SK-N-SH treated with all-trans-retinoic acid at 6 μM for 48 hours (cell line): ENCODE results near the gene SLC25A31.

Source experiments
- ARNTL ChIP-seq: fragments of 450-650 bp; formaldehyde crosslinking; IDR thresholded peaks from 2 replicates; pipeline ENCODE4 v1.5.0; 2020; ENCODE audit warnings: low read depth, mild to moderate bottlenecking, moderate library complexity, borderline replicate concordance
- CSDC2 ChIP-seq: fragments of 250-450 bp; sonication (Bioruptor Pico); IDR thresholded peaks from 2 replicates; pipeline ENCODE4 v1.5.0; 2020; ENCODE audit warnings: mild to moderate bottlenecking, moderate library complexity
- GLIS3 ChIP-seq: fragments of 250-450 bp; sonication (Bioruptor Pico); IDR thresholded peaks from 2 replicates; pipeline ENCODE4 v1.5.0; 2020; ENCODE audit warnings: mild to moderate bottlenecking, moderate library complexity
- ISL1 ChIP-seq: fragments of 250-450 bp; sonication (Bioruptor Pico); IDR thresholded peaks from 2 replicates; pipeline ENCODE4 v2.1.2; 2022; ENCODE audit warnings: mild to moderate bottlenecking, moderate library complexity
- PPARA ChIP-seq: fragments of 250-450 bp; sonication (Bioruptor Pico); IDR thresholded peaks from 2 replicates; pipeline ENCODE4 v1.5.0; 2020; ENCODE audit warnings: mild to moderate bottlenecking, borderline replicate concordance
- TOX ChIP-seq: fragments of 250-450 bp; sonication (Bioruptor Pico); IDR thresholded peaks from 2 replicates; pipeline ENCODE4 v1.8.0; 2021; ENCODE audit warnings: mild to moderate bottlenecking, moderate library complexity, borderline replicate concordance
- ZC3H10 ChIP-seq: fragments of 250-450 bp; sonication (Bioruptor Pico); IDR thresholded peaks from 2 replicates; pipeline ENCODE4 v1.5.1; 2021; ENCODE audit warnings: mild to moderate bottlenecking, moderate library complexity
- ZFP3 ChIP-seq: fragments of 250-450 bp; sonication (Bioruptor Pico); IDR thresholded peaks from 2 replicates; pipeline ENCODE4 v1.5.0; 2020; ENCODE audit warnings: mild to moderate bottlenecking, moderate library complexity
- ZFP30 ChIP-seq: fragments of 450-650 bp; formaldehyde crosslinking; IDR thresholded peaks from 2 replicates; pipeline ENCODE4 v1.5.0; 2022; ENCODE audit warnings: mild to moderate bottlenecking, moderate library complexity
- ZNF8 ChIP-seq: fragments of 450-650 bp; formaldehyde crosslinking; IDR thresholded peaks from 2 replicates; pipeline ENCODE4 v1.5.0; 2020; ENCODE audit warnings: mild to moderate bottlenecking, moderate library complexity
- TF ChIP-seq, protein P1 (sequence below): fragments of 250-450 bp; sonication (Bioruptor Pico); IDR thresholded peaks from 2 replicates; pipeline ENCODE4 v1.8.0; 2020; ENCODE audit warnings: mild to moderate bottlenecking, moderate library complexity, borderline replicate concordance
- TF ChIP-seq, protein P2 (sequence below): fragments of 250-450 bp; sonication (Bioruptor Pico); IDR thresholded peaks from 2 replicates; pipeline ENCODE4 v1.8.0; 2021; ENCODE audit warnings: low read depth, mild to moderate bottlenecking, moderate library complexity, borderline replicate concordance
- TF ChIP-seq, protein P3 (sequence below): fragments of 250-450 bp; sonication (Bioruptor Pico); IDR thresholded peaks from 2 replicates; pipeline ENCODE4 v1.5.1; 2020; ENCODE audit warnings: low read depth, mild to moderate bottlenecking, moderate library complexity
- TF ChIP-seq, protein P4 (sequence below): fragments of 250-450 bp; sonication (Bioruptor Pico); IDR thresholded peaks from 2 replicates; pipeline ENCODE4 v1.5.0; 2020; ENCODE audit warnings: mild to moderate bottlenecking, moderate library complexity

DNA sequence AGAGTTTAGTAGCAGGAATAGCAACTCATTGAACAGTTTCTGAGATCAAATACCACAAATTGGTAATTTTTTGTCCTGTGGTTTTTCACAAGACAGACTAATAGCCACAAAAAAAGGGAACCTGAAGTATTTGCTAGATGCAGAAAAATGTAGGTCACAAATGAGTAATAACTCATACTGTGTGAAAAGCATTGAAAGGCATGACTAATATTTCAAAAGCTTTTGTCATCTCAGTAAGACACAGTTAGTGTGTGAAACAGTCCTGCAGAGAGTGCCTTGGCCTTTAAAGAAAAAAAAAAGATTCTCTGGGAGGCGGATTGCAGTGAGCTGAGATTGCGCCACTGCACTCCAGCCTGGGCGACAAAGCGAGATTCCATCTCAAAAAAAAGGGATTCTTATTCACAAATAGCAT is 31.4 kb upstream of the SLC25A31 start:
- no peak for TF ChIP-seq GLIS3 (CRISPR knock-in tag)
- TF ChIP-seq ZC3H10: no peak
- TF ChIP-seq PPARA (CRISPR knock-in tag): no peak
- TF ChIP-seq ZFP3 (CRISPR knock-in tag): no peak
- TF ChIP-seq, protein P1, sequence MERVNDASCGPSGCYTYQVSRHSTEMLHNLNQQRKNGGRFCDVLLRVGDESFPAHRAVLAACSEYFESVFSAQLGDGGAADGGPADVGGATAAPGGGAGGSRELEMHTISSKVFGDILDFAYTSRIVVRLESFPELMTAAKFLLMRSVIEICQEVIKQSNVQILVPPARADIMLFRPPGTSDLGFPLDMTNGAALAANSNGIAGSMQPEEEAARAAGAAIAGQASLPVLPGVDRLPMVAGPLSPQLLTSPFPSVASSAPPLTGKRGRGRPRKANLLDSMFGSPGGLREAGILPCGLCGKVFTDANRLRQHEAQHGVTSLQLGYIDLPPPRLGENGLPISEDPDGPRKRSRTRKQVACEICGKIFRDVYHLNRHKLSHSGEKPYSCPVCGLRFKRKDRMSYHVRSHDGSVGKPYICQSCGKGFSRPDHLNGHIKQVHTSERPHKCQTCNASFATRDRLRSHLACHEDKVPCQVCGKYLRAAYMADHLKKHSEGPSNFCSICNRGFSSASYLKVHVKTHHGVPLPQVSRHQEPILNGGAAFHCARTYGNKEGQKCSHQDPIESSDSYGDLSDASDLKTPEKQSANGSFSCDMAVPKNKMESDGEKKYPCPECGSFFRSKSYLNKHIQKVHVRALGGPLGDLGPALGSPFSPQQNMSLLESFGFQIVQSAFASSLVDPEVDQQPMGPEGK (CRISPR knock-in tag): no peak
- TF ChIP-seq, protein P2, sequence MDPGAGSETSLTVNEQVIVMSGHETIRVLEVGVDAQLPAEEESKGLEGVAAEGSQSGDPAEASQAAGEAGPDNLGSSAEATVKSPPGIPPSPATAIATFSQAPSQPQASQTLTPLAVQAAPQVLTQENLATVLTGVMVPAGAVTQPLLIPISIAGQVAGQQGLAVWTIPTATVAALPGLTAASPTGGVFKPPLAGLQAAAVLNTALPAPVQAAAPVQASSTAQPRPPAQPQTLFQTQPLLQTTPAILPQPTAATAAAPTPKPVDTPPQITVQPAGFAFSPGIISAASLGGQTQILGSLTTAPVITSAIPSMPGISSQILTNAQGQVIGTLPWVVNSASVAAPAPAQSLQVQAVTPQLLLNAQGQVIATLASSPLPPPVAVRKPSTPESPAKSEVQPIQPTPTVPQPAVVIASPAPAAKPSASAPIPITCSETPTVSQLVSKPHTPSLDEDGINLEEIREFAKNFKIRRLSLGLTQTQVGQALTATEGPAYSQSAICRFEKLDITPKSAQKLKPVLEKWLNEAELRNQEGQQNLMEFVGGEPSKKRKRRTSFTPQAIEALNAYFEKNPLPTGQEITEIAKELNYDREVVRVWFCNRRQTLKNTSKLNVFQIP: no peak
- TF ChIP-seq, protein P3, sequence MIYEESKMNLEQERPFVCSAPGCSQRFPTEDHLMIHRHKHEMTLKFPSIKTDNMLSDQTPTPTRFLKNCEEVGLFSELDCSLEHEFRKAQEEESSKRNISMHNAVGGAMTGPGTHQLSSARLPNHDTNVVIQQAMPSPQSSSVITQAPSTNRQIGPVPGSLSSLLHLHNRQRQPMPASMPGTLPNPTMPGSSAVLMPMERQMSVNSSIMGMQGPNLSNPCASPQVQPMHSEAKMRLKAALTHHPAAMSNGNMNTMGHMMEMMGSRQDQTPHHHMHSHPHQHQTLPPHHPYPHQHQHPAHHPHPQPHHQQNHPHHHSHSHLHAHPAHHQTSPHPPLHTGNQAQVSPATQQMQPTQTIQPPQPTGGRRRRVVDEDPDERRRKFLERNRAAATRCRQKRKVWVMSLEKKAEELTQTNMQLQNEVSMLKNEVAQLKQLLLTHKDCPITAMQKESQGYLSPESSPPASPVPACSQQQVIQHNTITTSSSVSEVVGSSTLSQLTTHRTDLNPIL (CRISPR knock-in tag): no peak
- TF ChIP-seq ISL1 (CRISPR knock-in tag): peak; percentile 54
- no peak for TF ChIP-seq TOX (CRISPR knock-in tag)
- no peak for TF ChIP-seq ZFP30 (CRISPR knock-in tag)
- TF ChIP-seq CSDC2: no peak
- TF ChIP-seq ARNTL (CRISPR knock-in tag): no peak
- no peak for TF ChIP-seq ZNF8 (CRISPR knock-in tag)
- TF ChIP-seq, protein P4, sequence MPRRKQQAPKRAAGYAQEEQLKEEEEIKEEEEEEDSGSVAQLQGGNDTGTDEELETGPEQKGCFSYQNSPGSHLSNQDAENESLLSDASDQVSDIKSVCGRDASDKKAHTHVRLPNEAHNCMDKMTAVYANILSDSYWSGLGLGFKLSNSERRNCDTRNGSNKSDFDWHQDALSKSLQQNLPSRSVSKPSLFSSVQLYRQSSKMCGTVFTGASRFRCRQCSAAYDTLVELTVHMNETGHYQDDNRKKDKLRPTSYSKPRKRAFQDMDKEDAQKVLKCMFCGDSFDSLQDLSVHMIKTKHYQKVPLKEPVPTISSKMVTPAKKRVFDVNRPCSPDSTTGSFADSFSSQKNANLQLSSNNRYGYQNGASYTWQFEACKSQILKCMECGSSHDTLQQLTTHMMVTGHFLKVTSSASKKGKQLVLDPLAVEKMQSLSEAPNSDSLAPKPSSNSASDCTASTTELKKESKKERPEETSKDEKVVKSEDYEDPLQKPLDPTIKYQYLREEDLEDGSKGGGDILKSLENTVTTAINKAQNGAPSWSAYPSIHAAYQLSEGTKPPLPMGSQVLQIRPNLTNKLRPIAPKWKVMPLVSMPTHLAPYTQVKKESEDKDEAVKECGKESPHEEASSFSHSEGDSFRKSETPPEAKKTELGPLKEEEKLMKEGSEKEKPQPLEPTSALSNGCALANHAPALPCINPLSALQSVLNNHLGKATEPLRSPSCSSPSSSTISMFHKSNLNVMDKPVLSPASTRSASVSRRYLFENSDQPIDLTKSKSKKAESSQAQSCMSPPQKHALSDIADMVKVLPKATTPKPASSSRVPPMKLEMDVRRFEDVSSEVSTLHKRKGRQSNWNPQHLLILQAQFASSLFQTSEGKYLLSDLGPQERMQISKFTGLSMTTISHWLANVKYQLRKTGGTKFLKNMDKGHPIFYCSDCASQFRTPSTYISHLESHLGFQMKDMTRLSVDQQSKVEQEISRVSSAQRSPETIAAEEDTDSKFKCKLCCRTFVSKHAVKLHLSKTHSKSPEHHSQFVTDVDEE: no peak
